AG09319 (cell line): Measurements from ENCODE around the gene ZNF566.
"Not testable (repeated sequence)": the region's sequence is repeated elsewhere in the genome, so short reads cannot be mapped to it uniquely, and the experiment has no call there.

ENCODE experiments used
- DNase-seq: peaks from one replicate; pipeline ENCODE4 v3.0.0-alpha.2; 2010; ENCODE audit warnings: low read depth; ENCODE audit errors: extremely low read depth
- CTCF ChIP-seq: IDR thresholded peaks from 2 replicates; pipeline ENCODE4 v1.5.1; 2011; ENCODE audit warnings: low read depth, mild to moderate bottlenecking, inconsistent platforms, low read length, moderate library complexity

Gene ZNF566

DNA sequence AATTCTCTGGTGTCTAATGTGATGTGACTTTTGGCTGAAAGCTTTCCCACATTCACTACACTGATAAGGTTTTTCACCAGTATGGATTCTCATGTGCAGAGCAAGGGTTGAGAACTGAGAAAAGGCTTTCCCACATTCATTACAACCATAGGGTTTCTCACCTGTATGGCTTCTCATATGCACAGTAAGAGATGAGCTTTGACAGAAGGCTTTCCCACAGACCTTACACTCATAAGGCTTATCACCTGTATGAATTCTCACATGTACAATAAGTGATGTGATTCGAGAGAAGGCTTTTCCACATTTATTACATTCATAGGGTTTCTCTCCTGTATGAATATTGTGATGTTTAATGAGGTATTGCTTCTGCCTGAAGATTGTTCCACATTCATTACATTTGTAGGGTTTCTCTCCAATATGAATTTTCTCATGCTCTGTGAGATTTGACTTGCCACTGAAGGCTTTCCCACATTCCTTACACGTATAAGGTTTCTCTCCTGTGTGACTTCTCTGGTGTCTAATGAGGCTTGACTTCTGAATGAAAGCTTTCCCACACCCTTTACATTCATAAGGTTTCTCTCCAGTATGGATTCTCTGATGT lies 24.8 kb upstream of the ZNF566 start:
- TF ChIP-seq CTCF, result no peak

GRCh38 chr19:36508325-36508724 lies 19.0 kb upstream of the ZNF566 start:
- TF ChIP-seq CTCF, result no peak
- no peak for DNase-seq

More for the DNA sequence above, 24.8 kb upstream of the ZNF566 start:
- no peak for DNase-seq

DNA sequence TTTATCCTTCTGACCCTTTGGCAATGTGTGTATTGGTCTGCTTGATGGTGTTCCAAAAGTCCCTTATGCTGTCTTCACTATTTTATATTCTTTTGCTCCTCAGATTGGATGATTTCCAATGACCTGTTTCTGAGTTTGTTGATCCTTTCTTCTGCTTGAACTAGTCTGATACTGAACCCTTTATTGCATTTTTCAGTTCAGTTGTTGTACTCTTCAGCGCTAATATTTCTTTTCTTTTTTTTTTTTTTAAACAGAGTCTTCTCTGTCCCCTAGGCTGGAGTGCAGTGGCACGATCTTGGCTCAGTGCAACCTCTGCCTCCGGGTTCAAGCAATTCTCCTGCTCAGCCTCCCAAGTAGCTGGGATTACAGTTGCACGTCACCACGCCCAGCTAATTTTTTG lies 12.6 kb upstream of the ZNF566 start:
- no peak for DNase-seq
- no peak for TF ChIP-seq CTCF

- no peak for DNase-seq
- no peak for TF ChIP-seq CTCF
These were observed 7.6 kb upstream of the ZNF566 start for GRCh38 chr19:36497001-36497400.

GRCh38 chr19:36492689-36493453 lies 3.5 kb upstream of the ZNF566 start:
- DNase-seq, result not testable (repeated sequence)
- peak; percentile 43 for TF ChIP-seq CTCF

GRCh38 chr19:36490846-36491245 lies 1.5 kb upstream of the ZNF566 start:
- not testable (repeated sequence) for DNase-seq

DNA sequence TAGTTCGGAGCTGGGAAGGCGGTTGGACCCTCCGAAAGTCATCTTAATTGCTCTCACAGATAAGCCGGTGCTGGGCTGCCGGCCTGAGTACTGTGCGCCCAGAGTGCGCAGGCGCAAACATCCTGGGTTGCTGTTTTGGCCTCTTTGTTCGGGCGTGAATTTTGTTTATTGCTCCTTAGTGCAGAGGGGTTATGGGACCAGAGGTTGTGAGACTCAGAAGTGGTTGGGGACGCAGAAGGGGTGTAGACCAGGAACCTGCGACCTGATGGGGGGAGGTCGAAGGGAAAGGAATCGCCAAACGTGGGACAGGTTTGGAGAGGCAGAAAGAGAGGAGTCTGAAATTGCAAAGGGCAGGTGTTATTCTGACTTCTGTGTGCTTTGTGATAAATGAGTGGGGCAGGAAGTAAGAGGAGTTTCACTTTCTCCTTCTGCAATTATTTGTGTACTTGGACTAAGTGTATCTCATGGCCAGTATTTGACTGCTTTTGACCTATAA lies 607 bp upstream of the ZNF566 start:
- DNase-seq, result peak; percentile 83
- TF ChIP-seq CTCF, result no peak

DNA sequence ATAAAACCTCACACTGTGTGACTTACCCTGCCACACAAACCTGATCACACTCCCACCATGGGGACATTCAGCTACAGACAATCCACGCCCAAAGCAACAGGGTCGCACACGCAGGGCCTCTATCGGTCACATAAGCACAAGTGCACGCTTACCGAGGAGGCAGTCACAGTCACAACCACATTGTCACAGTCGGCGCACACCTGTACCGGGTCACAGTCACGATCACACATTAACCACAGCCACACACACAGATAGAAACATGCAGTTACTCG lies 579 bp downstream of the ZNF566 start:
- no peak for DNase-seq
- TF ChIP-seq CTCF, result no peak
